NCI-H128 (cell line): Measurements from ENCODE around the gene CLDN34.

ENCODE experiments used
- DNase-seq: peaks from one replicate; lab custom pipeline; 2025; ENCODE audit not compliant: unreplicated experiment; lab: John Stamatoyannopoulos, UW

Gene CLDN34, protein sequence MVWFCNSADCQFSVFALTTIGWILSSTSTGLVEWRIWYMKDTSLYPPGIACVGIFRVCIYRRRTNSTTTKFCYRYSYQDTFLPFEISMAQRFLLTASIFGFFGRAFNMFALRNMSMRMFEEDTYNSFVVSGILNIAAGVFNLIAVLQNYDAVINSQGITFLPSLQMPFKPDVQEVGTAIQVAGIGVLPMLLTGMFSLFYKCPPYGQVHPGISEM

DNA sequence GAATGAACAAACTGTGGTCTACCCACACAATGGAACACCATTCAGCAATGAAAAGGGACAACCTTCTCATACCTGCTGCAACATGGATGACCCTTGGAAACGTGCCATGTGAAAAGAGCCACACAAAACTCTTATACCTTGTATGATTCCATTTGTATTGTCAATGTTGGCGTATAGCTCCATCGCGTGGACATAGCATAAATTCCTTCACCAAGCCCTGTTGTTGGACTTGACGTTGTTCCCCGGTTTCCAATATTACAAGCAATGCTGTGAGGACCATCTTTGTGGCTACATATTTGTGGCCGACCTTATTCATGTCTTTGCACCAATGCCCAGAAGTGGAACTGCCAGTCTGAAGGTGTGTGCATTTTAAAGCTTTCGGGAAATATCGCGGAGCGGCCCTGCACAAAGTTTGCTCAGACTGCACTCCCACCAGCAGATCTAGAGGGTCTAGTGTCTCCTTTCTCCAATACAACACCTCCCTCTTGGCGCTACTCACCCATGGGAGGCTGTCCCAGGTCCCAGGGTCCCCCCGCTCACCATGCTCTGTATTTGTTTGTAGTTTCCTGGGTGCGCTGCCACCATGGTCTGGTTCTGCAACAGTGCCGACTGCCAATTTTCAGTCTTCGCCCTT is at the start of gene CLDN34:
Gene CLDN34 (plus strand): TSS at position 584 of the 634 bp plus-strand sequence. CDS start 0 bp downstream, at position 584.
- DNase-seq = no peak

DNA sequence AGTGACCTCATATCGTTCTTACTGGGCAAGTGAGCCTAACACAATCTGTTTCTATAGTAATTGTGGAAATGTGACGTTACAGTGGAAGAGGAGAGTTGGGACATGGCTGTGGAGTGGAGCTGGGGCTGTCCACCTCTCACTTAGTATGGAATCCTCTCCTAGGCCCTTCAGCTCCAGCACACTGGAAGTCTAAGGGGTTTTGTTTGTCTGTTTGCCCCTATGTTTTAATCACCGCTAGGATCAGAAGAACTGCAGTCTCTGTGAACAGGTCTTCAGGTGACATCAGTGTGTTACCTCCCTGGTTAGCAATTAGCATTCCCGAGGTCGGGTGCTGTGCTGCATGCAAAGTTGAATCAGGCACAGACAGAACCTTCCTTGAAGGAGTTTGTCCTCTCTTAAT is 49.3 kb upstream of the CLDN34 start:
- DNase-seq = no peak

DNA sequence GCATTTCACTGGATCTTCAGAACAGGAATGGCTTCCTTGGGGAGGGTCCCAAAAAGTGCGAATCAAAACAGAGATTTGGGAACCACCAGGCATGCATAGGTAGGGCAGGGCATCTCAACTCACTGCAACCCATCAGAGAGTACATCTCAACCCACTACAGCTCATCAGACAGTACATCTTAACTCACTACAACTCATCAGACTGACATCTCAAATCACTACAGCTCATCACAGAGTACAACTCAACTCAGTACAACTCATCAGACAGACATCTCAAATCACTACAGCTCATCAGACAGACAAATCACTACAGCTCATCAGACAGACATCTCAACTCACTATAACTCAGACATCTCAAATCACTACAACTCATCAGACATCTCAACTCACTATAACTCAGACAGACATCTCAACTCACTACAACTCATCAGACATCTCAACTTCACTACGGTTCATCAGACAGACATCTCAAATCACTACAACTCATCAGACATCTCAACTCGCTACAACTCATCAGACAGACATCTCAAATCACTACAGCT is 47.5 kb upstream of the CLDN34 start:
- DNase-seq = no peak

DNA sequence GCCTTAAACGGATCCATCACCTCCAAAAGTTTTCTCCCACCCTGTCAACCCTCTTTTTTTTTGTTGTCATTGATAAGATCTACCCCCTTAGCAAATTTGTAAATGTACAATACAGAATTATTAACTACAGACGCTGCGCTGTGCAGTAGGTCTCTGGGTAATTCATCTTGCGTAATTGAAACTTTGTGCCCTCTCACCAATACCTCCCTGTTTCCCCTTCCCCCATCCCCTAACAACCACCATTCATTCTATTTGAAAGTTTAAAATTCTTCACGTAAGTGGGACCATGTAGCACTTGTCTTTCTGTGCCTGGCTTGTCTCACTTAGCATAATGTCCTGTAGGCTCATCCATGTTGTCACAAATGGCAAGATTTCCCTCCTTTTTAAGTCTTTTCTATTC is 45.8 kb upstream of the CLDN34 start:
- no peak for DNase-seq

DNA sequence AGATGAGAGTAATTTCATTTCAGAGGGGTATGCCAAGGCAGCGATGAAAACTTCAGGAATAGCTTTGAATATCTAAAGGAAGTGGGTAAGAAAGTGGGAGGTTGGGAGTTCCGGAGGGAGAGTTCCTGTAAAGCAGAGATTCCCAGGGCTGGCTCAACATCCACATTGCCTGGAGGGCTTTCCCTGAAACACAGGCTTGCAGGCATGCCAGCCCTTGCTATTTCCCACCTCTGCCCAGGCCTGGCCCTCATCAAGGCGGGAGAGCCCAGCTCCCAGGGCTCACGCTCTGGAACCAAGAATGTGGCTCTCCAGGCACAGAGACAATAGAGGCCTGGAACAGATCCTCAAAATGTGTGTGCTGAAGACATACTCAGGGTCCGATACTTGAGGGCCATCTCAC is 43.8 kb upstream of the CLDN34 start:
- DNase-seq = no peak

DNA sequence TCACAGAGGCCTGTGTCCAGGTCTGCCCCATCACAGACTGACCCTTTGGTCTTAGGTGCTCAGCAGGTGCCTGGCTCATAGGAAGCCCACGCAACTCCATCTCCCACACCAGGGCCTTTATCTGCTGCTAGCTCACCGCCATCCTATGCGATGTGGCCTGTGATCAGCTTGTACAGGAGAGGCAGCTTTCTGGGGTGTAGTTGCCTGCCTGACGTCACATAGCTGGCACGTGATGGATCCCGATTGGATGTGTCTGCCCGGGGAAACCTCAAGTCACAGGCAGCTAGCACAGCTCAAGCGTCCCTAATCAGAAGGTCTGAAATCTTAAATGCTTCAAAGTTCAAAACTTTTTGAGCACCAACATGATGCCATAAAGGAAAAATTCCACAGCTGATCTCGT is 41.2 kb upstream of the CLDN34 start:
- no peak for DNase-seq

DNA sequence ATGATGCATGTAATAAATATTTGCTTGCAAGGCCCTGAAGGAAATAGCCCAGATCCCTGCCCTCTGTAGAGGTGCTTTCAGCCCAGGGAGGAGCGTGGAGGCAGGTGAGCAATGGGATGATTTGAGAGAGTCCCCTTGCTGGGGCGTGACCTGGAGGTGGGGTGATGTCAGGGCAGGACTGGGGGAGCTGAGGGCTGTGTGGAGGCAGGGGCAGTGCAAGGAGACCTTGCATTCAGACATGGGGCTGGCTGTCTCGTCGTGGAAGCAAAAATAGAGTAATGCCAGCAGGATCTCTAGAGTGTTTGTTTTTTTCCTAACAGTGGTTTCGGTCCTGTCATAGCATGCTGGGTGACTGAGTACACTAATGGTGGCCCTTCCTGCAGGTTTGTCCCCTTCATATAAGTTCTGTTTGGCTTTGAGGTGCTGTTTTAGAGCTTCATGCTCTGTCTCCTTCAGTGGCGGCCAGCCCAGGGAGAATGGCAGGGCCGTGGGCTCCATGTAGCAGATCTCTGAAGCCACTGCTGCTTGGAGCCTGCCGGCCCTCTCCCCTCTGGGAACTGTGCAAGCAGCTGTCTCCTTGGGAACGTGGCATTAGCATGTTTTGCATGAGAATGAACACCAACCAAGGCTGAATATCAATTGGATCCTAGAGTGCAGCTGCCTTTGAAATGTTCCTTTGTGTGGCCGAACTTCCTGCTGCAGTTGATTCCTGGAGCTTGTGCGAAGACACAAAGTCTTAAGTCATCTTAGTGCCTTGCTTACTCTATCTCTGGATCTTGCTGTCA is 39.3 kb upstream of the CLDN34 start:
- no peak for DNase-seq

DNA sequence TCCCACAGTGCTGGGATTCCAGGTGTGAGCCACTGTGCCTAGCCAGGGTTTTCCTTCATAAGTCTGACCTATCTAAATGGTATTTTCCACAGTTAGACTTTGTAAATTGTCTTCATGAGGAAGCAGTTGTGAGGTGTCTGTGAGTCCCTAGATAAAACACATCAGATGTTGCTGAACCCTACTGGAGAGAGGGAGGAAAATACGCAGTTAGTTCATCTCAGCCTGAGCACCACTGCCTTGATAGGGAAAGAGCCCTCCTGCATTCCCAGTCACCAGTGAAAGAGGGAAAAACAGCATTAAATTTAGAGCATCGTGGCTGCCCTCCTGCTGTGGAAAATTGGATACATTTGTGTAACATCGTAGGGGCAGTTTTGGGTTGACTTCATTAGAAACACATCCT is 31.7 kb upstream of the CLDN34 start:
- DNase-seq = no peak

DNA sequence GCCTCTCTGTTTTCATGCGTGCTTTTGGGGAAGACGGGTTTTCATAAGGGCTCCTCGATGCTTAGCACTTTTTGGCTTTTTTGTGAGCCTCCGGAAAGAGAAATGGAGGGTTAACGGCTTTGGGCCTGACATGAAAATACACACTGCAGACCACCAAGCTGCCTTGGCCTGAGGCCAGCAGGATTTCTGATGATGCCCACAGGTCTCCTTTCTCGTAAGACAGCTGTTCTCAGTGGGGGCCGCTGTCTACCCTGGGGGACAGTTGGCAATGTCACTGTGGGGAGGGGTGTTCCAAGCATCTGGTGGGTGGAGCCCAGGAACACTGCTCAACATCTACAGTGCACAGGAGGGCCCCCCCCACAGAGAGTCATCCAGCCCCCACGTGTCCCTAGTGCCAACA is 29.4 kb upstream of the CLDN34 start:
- DNase-seq = no peak

DNA sequence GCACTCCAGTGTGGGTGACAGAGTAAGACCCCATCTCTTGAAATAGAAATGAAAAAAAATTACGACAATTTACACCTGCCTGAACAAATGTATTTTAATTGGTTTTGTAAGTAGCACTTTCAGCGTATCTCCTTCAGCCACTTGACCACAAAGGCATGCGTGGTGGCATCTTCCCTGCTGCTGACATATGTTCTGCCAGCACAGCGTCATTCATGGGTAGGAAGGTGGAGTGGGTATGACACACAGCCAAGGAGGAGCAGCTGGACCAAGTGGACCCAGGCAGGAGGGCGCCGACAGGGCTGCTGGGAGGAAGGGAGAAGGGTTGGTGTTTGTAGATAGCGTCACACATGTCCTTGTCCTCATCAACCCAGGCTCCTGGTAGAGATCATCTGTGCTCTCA is 28.6 kb upstream of the CLDN34 start:
- no peak for DNase-seq

DNA sequence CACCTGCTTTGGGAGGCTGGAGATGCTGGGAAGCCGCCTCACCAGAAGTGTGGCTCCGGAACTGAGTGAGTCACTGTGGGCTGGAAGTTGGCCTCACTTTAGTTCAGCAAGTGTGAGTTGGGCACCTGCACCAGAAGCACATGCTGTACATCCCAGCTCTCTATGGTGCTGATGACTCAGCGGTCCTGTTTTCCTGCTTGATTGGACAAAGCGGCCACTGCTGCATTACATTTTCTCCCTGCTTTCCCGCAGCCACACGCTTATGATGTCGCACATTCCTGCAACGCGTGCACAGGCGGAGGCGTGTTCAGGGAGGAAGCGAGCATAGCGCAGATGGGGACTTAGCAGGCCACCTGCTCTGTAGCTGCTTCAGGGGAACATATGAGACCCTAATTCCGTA is 26.7 kb upstream of the CLDN34 start:
- DNase-seq = no peak

DNA sequence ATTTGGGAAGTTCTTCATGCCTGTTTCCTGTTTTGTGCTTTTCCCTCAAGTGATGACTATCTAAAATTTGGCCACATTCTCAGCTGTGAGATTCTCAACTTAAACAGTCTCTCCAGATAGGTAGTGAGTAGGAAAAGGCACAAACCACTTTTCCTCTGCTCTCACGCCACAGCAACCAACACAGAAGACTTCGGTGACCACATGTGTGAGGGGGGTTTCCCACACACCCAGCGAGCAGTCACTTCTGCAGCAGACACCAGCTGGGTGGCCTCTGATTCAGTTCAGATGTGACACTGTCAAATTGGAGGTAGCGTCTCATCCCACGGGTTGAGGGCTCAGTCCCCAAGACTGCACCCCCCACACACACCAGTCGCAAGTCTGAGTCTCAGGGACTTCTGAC is 25.1 kb upstream of the CLDN34 start:
- DNase-seq = no peak

DNA sequence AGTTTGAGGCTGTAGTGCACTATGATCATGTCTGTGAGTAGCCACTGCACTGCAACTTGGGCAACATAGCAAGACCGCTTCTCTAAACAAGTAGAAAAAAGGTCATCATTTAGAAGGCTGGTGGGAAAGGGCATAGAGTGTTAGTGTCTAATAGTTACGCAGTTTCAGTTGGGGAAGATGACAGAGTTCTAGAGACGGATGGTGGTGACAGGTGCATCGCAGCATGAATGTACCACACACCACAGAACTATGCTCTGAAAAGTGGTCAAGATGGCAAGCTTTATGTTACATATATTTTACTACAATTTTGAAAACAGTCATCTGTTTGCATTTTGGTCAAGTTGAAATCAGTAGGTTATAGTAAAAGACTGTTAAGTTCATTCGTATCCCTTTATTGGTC is 23.7 kb upstream of the CLDN34 start:
- no peak for DNase-seq

DNA sequence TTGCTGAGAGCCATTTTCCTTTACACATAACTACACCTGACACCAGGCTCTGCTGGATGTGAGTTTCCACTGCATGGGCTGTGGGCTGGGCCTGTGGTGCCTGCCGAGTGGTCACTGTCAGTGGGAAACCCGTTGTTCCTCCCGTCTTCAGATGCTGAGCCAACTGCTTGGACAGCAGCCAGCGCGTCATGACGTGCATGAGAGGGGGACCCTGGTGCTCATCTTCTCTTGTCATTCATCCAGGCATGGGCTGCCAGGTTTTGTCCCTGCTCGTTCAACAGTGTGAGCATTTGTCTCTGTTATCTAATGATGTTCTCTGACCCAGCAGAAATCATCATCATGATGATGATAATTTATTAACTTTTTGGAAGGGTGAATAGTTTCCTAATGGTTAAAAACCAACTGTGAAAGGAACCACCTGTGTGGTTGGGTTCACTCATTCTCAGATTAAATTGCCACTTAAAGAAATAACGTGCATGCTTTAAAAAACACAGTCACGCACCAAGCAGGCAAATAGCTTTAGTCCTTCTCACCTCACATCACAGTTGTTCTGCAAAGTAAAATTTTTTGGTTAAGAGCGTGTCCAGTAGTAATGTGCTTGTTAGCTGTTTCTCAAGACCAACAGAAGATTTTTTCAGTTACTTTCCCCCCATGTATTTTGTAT is 19.9 kb upstream of the CLDN34 start:
- no peak for DNase-seq

DNA sequence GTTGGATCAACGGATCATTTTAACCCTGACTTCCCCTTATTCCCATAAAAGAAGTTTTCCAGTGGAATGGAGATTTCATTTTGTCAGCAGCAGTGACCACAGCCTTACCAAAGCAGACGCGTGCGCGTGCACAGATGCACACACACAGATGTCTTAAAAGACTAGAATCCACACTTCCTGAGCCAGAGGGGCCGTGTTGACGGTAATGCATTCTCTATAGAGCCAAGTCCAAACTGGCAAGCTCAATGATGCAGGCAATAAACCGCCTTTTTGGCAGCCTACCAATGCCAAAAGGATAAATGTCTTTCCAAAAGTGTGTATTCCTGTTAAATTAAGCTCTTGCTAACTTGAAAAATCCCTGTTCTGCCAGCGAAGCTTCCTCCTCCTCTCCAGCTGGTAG is 18.8 kb upstream of the CLDN34 start:
- no peak for DNase-seq

DNA sequence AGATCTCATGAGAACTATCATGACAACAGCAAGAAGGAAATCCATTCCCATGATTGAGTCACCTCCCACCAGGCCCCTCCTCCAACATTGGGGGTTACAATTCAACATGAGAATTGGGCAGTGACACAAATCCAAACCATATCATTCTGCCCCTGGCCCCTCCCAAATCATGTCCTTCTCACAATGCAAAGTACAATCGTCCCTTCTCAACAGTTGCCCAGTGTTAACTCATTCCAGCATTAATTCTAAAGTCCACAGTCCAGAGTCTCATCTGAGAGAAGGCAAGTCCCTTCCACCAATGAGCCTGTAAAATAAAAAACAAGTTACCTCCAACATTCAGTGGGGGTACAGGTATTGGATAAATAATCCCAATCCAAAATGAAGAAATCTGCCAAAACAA is 14.9 kb upstream of the CLDN34 start:
- DNase-seq = no peak

DNA sequence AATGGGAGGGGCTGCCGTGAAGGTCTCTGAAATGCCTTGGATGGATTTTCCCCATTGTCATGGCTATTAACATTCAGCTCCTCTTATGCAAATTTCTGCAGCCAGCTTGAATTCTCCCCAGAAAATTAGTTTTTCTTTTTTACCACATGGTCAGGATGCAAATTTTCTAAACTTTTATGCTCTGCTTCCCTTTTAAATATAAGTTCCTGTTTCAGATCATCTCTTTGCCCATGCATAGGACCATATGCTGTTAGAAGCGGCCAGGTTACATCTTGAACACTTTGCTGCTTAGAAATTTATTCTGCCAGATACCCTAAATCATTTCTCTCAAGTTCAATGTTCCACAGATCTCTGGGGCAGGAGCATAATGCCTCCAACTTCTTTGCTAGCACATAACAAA is 13.8 kb upstream of the CLDN34 start:
- no peak for DNase-seq

DNA sequence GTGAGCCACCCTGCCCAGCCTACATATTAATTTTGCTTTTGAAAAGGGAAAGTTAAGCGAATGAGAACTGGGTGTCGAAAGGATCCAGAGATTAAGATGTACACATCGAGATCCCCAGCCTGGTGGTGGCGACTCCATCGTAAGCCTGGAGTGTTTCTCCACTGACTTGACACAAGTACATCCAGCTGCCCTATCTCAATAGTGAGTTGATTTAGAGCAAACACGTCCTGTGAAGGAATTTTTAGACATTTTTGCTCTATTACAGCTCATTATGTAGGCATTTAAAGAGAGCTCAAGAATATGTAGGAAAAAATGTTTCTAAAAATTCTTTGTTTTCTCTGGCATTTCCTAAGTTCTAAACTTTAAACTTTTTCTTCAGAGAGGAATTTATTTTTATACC is 11.7 kb upstream of the CLDN34 start:
- no peak for DNase-seq

DNA sequence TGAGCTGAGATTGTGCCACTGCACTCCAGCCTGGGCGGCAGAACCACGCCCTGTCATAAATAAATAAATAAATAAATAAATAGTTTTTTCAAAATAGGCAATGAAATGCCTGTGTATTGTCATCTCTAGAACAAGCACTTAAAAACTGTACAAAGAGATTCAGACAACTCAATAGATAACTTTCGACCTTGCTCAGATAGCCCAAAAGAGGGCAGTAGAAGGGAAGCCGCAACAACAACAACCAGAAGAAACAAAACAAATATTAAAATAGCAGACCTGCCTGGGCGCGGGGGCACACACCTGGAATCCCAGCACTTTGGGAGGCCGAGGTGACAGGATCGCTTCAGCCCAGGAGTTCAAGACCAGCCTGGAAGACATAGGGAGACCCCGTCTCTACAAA is 9.4 kb upstream of the CLDN34 start:
- no peak for DNase-seq

DNA sequence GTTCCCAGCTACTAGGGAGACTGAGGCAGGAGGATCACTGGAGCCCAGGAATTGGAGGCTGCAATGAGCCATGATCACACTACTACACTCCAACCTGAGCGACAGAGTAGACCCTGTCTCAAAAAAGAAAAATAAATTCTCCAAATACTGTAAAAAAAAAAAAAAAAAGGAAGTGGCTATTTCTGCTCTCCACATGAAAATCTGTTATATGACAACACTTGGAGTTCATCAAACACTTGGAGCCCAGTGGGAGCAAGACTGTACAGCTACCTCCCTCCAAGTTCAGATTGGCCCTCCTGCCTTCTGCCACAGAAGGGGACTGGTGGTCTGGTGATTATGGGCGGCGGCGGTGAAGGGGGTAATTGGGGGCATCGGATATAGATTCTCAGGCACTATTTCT is 9.0 kb upstream of the CLDN34 start:
- no peak for DNase-seq

DNA sequence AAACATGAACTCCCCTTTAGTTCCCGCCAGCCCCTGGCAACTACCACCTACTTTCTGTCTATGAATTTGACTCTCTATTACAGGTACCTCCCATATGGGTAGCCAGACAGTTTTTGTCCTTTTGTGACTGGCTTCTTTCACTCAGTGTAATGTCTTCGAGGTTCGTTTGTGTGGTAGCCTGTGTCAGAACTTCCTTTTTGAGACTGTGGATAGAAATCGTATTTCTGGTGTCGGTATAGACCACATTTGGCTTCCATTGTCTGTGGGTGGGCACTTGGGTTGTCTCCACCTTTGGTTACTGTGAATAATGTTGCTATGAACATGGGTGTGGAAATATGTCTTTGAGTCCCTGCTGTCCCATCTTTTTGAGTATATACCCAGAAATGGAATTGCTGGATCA is 5.4 kb upstream of the CLDN34 start:
- no peak for DNase-seq

DNA sequence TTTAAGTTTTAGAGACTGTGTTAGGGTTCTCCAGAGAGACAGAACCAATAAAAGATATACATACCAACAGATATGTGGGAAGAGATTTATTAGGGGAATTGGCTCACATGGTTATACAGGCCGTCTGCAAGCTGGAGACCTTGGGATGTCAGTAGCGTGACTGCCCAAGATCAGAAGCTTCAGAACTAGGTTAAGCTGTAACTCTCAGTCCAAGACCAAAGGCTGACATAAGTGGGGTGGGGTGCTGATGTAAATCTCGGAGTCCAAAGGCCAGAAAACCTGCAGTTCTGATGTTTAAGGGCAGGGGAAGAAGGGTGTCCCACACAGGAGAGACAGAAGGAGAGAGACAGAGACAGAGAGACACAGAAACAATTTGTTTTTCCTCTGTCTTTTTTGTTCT is 10.5 kb downstream of the CLDN34 start:
- no peak for DNase-seq
